Activated T-cell treated with anti-CD3 and anti-CD28 coated beads, Interleukin-2, amount 50 U/mL, for 1 hour (primary cell): ENCODE results near the gene RCVRN.

Source experiments
- DNase-seq: peaks from one replicate; pipeline ENCODE4 v3.0.0-alpha.2; 2020

The RCVRN gene

GRCh38 chr17:9895923-9896322 is 9.1 kb downstream of the RCVRN start:
- no peak for DNase-seq

DNA sequence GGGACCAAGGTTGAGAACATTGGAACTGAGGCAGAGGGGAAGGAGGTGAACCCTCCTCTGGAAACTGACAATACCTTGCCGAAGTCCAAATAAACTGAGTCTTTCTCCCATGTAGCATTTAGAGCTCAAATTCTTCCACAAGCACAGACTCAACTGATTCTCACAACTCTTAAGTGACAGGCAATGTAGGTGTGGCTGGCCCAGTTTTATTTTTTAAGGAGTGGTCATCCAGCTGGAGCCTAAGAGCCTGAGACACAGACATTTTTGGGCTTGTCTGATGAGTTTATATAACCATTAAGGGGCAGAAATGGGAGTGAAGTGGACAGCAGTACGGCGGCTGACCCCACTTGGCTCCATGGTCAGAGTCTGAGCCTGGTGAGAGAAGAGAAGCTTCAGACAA is 10.8 kb downstream of the RCVRN start:
- no peak for DNase-seq

GRCh38 chr17:9893411-9894012 is 11.6 kb downstream of the RCVRN start:
- DNase-seq, result no peak

DNA sequence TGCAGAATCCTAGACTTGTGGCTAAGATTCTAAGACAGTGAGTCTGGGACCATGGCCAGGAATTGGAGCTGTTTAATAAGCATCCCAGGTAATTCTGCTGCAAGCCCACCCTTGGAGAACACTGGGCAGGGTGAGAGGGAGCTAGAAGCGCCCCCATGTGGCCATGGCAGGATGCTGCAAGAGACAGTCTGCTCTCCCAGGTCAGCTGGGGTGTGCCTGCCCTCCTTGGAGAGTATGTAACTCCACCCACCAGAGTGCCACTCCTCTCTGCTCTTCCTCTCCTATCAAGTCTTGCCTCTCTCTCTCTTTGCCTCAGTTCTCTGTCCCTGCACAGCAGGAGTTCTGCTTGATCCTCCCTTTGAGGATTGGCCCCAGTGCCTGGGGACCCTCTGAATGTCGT is 14.9 kb downstream of the RCVRN start:
- no peak for DNase-seq

- no peak for DNase-seq
These were observed 17.6 kb downstream of the RCVRN start for GRCh38 chr17:9887508-9887907.

DNA sequence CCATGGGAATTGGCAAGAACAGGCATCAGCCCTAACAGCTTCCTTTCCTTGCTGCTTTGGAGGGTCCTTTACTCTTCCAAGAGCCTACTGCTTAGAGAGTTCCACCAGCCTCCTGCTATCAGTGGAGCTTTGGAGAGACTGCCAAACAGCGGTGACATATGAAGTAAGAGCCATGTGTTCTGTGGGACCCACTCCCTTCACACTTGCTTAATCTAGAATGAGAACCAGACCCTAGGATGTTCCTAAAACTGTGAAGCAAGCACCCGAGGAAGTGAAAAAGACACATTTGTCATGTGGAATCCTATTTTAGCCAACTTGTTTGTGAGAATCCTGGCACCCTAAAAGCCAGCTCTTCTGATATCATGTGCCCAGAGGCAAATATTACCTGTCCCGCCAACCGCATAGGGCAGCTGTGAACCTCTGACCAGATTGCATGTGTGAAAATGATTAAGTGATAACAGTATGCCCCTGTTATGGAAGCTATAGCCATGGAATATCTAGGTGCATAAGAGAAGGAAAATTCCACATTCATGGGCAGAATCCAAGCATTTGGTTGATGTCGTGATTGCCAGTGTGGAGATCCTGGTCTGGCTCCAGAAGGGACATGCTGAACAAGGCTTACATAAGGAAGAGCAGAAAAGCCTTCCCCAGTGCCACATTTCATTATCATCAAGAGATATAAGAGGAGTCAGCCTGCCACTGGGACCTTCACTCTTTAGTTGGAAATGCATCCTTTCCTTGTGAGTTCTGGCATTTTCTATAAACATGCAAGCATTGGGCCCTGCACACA is 18.7 kb downstream of the RCVRN start:
- DNase-seq, result no peak

GRCh38 chr17:9883451-9883850 is 21.6 kb downstream of the RCVRN start:
- DNase-seq, result no peak

DNA sequence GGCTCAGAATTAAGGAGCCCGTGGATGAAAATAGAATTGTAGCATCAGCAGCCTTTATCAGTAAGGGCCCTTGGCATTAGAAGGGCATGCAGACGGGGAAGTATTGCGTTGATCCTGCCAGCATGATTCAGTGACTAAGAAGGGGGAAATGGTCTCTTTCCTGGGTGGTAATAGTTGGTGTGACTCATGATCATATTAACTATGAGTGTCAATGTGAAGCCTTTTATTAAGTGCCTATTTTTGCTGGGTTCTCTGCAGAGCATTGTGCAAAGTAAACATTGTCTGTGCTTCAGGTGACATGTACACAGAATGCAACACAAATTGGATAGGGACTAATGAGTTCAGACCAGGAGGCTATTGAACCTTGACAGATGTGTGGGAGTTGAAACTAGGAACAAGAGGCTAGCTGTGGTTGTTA is 24.5 kb downstream of the RCVRN start:
- no peak for DNase-seq

- no peak for DNase-seq
These were observed 26.1 kb downstream of the RCVRN start for GRCh38 chr17:9878786-9879525.

DNA sequence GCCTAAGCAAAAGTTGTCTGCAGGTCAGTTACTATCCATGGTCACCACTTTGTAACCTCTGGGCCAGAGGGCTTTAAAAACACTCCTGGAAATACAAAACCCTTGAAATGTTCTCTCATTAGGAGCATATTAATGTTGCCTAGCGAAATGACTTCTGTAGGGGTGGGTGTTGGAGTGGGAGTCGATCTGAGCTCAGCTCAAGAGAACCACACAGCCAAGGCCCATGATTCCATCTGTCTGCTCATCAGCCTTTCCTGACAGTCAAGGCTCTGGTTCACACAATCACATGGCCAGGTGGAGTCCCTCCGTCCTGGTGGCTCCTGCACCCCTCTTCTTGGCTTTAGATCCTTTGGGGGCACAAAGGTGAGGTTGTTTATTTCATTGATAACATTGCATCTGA is 26.7 kb downstream of the RCVRN start:
- no peak for DNase-seq

GRCh38 chr17:9875441-9875840 is 29.6 kb downstream of the RCVRN start:
- DNase-seq, result no peak

- no peak for DNase-seq
These were observed 30.3 kb downstream of the RCVRN start for GRCh38 chr17:9874722-9875121.

- DNase-seq, result no peak
These were observed 32.2 kb downstream of the RCVRN start for GRCh38 chr17:9872852-9873251.

DNA sequence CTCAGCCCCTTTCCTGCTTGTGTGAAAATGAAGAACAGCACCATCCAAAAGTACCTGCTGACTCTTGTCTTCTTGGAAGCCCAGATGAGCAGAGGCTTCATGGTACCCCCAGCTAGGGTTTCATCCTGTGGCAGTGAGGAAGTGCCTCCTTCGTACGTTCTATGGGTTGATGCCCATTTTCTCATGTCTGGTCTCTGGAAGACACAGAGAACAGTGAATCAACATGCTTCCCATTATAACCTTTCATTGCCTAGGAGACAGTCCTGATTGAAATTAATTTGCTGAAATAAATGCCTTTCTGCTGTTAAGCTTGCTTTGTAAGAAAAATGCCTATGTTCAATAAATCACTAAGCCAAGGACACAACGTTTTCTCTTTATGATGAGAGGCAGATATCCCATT is 36.5 kb downstream of the RCVRN start:
- no peak for DNase-seq

- DNase-seq, result no peak
These were observed 39.5 kb downstream of the RCVRN start for GRCh38 chr17:9865586-9865985.

DNA sequence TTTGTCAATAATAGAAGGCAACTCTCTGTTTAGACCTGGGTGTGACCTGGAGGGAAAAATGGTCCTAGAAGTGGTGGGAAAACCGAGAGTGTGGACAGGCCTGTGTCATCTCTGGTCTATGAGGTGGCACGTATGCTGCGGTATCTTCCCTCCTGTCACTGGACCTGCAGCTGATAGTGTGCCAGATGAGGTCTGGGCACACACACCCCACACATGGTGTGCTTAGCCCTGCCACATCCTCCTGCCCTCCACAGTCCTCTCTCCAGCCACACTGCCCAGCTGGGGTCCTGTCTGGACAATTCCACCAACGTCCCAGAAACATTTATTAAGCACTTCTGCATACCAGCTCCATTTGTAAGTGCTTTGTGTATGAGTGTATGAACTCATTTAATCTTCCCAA is 42.1 kb downstream of the RCVRN start:
- DNase-seq, result no peak

DNA sequence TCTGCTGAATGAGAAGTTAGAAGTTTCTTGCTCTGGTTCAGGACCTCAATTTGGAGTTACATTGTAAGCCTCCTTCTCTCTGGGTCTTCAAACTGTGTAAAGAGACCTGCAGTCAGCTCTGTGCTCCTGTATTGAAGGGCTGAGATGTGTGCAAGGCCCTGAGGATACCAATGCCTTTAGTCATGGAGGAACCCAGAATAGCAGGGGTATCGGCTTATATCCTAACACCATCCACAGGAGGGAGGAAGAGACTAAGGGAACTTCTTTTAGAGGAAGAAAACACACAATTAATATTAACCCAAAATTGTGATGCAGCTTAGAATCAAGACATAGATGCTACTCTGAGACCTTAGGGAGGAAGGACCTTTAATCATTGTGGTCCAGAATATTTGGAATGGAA is 42.9 kb downstream of the RCVRN start:
- DNase-seq, result no peak

DNA sequence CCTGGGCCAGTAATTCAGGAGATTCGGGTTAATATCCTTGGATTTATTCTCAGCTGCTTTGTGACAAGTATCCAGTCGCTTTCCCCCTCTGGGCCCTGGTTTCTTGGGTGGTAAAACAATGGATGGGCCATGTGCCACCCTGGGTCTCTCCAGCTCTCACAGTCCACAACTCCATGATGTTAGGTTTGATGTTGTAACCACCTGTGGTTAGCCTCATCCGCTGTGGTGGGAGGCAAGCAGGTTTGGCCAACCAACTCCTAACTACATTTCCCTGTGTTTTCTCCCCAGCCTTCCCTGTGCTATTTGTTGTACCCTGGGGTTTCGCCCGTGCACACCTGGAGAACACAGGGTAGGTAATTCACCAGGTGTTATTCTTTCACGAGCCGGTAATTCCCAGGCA is 44.2 kb downstream of the RCVRN start:
- DNase-seq, result no peak

- no peak for DNase-seq
These were observed 45.3 kb downstream of the RCVRN start for GRCh38 chr17:9859781-9860180.

- DNase-seq, result no peak
These were observed 50.0 kb downstream of the RCVRN start for GRCh38 chr17:9855036-9855435.

DNA sequence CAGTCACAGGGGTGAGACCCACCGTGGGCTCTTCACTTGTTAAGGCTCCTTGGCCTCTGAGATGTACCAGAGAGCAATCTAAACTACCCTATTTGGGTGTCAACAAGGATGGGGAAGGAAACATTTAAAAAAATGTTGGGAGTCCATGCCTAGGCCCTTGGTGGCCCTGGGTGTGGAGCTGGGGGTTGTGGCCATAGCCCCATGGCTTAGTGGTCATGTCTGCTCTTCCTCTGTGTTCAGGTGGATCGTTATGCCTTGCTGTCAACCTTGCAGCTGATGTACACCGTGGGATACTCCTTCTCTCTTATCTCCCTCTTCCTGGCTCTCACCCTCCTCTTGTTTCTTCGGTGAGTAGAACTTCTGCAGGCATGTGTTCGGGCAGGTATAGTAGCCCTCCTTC is 50.8 kb downstream of the RCVRN start:
- DNase-seq, result no peak

DNA sequence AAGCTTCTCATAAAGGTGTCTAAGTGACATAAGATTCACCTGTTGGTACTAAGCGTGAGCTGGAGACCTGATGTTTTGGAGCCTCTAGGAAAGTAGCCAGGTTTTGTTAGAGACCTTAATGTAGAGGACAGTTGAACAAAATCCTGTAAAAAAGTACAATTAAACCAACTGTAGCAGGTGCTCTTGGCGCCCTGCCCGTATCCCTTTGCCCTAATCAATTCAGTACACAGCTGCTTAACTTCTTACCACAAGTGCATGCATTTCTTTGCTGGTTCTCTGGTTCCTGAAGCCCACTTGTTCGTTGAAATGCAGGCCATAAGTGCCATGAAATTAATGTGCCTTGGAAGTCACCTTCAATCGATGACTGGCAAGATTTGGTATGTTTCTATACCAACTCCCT is 54.9 kb downstream of the RCVRN start:
- no peak for DNase-seq
